BLaER1 (cell line): ENCODE measurements around the gene INO80.
"Not testable (repeated sequence)": the region's sequence is repeated elsewhere in the genome, so short reads cannot be mapped to it uniquely, and the experiment has no call there.

Experiments
- H3K27ac ChIP-seq: shearing (Covaris generic); formaldehyde crosslinking; 2 replicates; pipeline ENCODE4 v1.8.1; 2022
- H3K27me3 ChIP-seq: shearing (Covaris generic); formaldehyde crosslinking; 2 replicates; pipeline ENCODE4 v1.8.1; 2022
- H3K36me3 ChIP-seq: shearing (Covaris generic); formaldehyde crosslinking; 2 replicates; pipeline ENCODE4 v1.8.1; 2022
- H3K4me1 ChIP-seq: shearing (Covaris generic); formaldehyde crosslinking; 2 replicates; pipeline ENCODE4 v1.8.1; 2022
- H3K4me2 ChIP-seq: shearing (Covaris generic); formaldehyde crosslinking; 2 replicates; pipeline ENCODE4 v1.8.1; 2022
- H3K4me3 ChIP-seq: shearing (Covaris generic); formaldehyde crosslinking; 2 replicates; pipeline ENCODE4 v1.8.1; 2022
- H3K9ac ChIP-seq: shearing (Covaris generic); formaldehyde crosslinking; 2 replicates; pipeline ENCODE4 v1.8.1; 2022
- H3K9me3 ChIP-seq: shearing (Covaris generic); formaldehyde crosslinking; 2 replicates; pipeline ENCODE4 v1.8.1; 2022
- H4K20me1 ChIP-seq: shearing (Covaris generic); formaldehyde crosslinking; 2 replicates; pipeline ENCODE4 v1.8.1; 2022
- Cebpa-rat ChIP-seq: shearing (Covaris generic); IDR thresholded peaks from 2 replicates; pipeline ENCODE4 v1.8.1; 2022

The INO80 gene

DNA sequence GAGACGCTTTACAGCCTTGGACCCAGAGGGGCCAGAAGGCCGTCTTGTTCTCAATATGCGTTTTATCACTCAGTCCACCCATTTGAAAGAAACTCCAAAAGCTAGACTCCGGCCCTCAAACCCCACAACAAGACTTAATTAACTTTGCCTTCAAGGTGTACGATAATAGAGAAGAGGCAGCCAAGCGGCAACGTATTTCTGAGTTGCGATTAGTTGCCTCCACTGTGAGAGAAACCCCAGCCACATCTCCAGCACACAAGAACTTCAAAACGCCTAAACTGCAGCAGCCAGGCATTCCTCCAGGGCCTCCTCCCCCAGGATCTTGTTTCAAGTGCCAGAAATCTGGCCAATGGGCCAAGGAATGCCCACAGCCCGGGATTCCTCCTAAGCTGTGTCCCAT lies 17.4 kb upstream of the INO80 start:
- Histone ChIP-seq H3K4me3 (no peak overlapping the region), H3K9ac (no peak overlapping the region), H4K20me1 (no peaks in the 10 kb centered on the region), H3K36me3 (no peaks in the 10 kb centered on the region), H3K27ac (no peak overlapping the region), H3K4me1 (no peaks in the 10 kb centered on the region), H3K9me3 (no peaks in the 10 kb centered on the region), H3K4me2 (no peak overlapping the region), H3K27me3 (no peaks in the 10 kb centered on the region)
- no peak for TF ChIP-seq Cebpa-rat

GRCh38 chr15:41132094-41132493 lies 16.0 kb upstream of the INO80 start:
- not testable (repeated sequence) for H3K4me3 ChIP-seq, H3K9me3 ChIP-seq, H3K27me3 ChIP-seq, H3K9ac ChIP-seq, H3K27ac ChIP-seq, H3K4me1 ChIP-seq, H4K20me1 ChIP-seq, H3K36me3 ChIP-seq, H3K4me2 ChIP-seq

DNA sequence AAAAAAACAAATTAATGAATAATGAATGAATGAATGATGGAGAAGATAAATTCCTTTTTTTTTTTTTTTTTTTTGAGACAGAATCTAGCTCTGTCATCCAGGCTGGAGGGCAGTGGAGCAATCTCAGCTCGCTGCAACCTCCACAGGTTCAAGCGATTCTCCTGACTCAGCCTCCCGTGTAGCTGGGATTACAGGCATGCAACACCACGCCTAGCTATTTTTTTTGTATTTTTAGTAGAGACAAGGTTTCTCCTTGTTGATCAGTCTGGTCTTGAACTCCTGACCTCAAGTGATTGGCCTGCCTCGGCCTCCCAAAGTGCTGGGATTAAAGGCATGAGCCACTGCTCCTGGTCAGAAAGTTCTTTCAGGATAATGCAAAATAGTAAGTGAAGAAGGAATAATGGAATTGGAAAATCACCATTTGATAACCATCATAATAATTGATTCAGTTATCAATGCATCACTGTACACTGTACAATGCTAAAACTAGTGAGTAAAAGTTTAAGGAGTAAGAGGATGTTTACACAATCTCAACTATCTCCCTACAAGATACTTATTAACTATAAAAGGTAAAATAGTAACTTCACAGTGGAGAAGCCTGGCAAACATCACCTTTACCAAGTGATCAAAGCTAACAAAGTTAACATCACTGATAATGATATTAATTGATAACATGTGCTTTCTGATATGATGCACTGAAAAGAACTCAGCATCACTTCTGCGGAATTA lies 12.3 kb upstream of the INO80 start:
- Histone ChIP-seq H3K4me3 (no peak overlapping the region), H3K4me2 (no peak overlapping the region), H3K36me3 (no peaks in the 10 kb centered on the region), H3K27ac (no peak overlapping the region), H3K9ac (no peak overlapping the region), H3K27me3 (no peaks in the 10 kb centered on the region), H3K9me3 (no peaks in the 10 kb centered on the region), H3K4me1 (no peaks in the 10 kb centered on the region), H4K20me1 (no peaks in the 10 kb centered on the region)
- TF ChIP-seq Cebpa-rat, result no peak

DNA sequence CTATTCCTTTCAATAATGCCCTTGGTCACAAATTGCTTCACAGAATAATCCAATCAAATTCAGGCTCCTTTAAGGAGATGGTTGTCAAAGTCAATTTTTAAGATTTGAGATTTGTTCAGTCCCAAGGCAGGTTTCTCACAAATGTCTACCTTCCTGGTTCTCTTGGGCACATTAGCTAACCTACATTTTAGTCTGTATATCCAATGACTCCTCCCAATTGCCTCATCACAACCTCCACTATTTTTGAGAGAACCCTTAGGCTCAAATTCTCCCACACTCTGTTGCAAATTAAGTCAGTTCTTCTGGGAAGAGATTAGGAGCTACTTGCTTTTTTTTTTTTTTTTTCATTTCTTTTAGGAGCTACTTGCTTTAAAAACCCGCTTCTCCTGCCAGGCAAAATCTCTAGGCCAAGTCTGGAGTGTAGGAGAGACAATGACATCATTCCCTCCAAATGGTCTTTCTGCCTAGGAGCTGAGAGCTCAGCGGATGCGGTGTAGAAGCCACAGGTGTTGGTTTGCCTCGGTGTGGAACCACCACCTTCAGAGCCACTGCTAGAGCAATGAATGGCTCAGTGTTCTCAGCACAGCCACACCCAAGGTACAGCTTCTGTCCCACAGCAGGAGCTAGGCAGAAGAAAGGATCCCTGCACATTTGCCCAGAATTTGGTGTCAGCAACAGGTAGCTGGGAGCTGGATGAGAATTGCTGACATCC lies 10.0 kb upstream of the INO80 start:
- Histone ChIP-seq H3K27ac (no peak overlapping the region), H4K20me1 (no peaks in the 10 kb centered on the region), H3K4me3 (no peak overlapping the region), H3K9me3 (no peaks in the 10 kb centered on the region), H3K27me3 (no peaks in the 10 kb centered on the region), H3K36me3 (no peaks in the 10 kb centered on the region), H3K4me2 (no peak overlapping the region), H3K9ac (no peak overlapping the region), H3K4me1 (no peaks in the 10 kb centered on the region)
- no peak for TF ChIP-seq Cebpa-rat

DNA sequence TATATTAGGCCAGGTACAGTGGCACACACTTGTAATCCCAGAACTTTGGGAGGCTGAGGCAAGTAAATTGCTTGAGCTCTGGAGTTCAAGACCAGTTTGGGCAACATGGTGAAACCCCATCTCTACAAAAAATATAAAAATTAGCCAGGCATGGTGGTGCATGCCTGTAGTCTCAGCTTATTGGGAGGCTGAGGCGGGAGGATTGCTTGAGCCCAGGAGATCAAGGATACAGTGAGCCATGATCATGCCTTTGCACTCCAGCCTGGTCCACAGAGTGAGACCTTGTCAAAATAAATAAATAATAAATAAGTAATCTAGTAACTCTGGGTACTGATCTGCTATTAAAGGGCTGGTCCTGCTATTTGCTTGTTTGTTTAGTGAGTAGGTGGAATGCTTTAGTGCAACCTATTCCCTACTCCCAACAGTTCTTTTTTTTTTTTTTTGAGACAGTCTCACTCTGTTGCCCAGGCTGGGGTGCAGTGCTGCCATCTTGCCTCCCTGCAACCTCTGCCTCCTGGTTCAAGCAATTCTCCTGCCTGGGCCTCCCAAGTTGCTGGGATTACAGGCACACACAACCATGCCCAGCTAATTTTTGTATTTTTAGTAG lies 9.1 kb upstream of the INO80 start:
- H3K27ac ChIP-seq, result no peak overlapping the region

DNA sequence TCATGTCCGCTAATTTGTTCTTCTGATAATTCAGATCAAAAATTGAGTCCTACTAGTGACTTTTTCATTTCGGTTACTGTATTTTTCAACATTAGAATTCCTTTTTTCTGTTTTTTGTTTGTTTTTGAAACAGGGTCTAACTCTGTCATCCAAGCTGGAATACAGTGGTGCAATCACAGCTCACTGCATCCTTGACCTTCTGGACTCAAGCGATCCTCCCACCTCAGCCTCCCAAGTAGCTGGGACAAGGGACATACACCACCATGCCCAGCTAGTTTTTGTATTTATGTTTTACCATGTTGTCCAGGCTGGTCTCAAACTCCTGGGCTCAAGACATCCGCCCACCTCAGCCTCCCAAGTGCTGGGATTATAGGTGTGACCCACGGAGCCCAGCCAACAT lies 8.0 kb upstream of the INO80 start:
- H3K27ac ChIP-seq, result no peak overlapping the region
- no peak overlapping the region for H3K4me2 ChIP-seq
- no peaks in the 10 kb centered on the region for H3K4me1 ChIP-seq
- no peaks in the 10 kb centered on the region for H3K9me3 ChIP-seq
- no peak overlapping the region for H3K9ac ChIP-seq
- no peak overlapping the region for H3K4me3 ChIP-seq
- no peak for TF ChIP-seq Cebpa-rat
- no peaks in the 10 kb centered on the region for H3K27me3 ChIP-seq
- H4K20me1 ChIP-seq, result no peaks in the 10 kb centered on the region
- H3K36me3 ChIP-seq, result no peaks in the 10 kb centered on the region

More for the DNA sequence above, 9.1 kb upstream of the INO80 start:
- Histone ChIP-seq H3K9ac (no peak overlapping the region), H3K36me3 (no peaks in the 10 kb centered on the region), H3K9me3 (no peaks in the 10 kb centered on the region), H4K20me1 (no peaks in the 10 kb centered on the region), H3K27me3 (no peaks in the 10 kb centered on the region), H3K4me1 (no peaks in the 10 kb centered on the region), H3K4me3 (no peak overlapping the region), H3K4me2 (no peak overlapping the region)
- TF ChIP-seq Cebpa-rat, result no peak

GRCh38 chr15:41122849-41123248 lies 6.8 kb upstream of the INO80 start:
- Histone ChIP-seq H3K4me3 (no peak overlapping the region), H3K9ac (no peak overlapping the region), H3K9me3 (no peaks in the 10 kb centered on the region), H3K27ac (no peak overlapping the region), H4K20me1 (no peaks in the 10 kb centered on the region), H3K36me3 (no peaks in the 10 kb centered on the region), H3K4me2 (no peak overlapping the region), H3K27me3 (no peaks in the 10 kb centered on the region), H3K4me1 (0 out of 2 replicates have a peak, but pooled peaks cover 6% of the 10 kb centered on the region)
- no peak for TF ChIP-seq Cebpa-rat

- H3K4me3 ChIP-seq, result no peak overlapping the region
- H3K4me2 ChIP-seq, result no peak overlapping the region
- H4K20me1 ChIP-seq, result no peaks in the 10 kb centered on the region
- H3K4me1 ChIP-seq, result peaks cover 12% of the 10 kb centered on the region
- TF ChIP-seq Cebpa-rat, result no peak
- no peaks in the 10 kb centered on the region for H3K36me3 ChIP-seq
- no peak overlapping the region for H3K9ac ChIP-seq
- no peak overlapping the region for H3K27ac ChIP-seq
- no peaks in the 10 kb centered on the region for H3K9me3 ChIP-seq
- no peaks in the 10 kb centered on the region for H3K27me3 ChIP-seq
These were observed 5.9 kb upstream of the INO80 start for GRCh38 chr15:41121951-41122350.

GRCh38 chr15:41116962-41117252 lies 827 bp upstream of the INO80 start:
- H3K9ac ChIP-seq, result peak overlapping the region; percentile 100
- H3K27me3 ChIP-seq, result no peaks in the 10 kb centered on the region
- no peaks in the 10 kb centered on the region for H3K9me3 ChIP-seq
- H3K4me1 ChIP-seq, result peaks cover 28% of the 10 kb centered on the region
- H3K4me3 ChIP-seq, result peak overlapping the region; percentile 95
- peak overlapping the region; percentile 90 for H3K4me2 ChIP-seq
- peaks cover 31% of the 10 kb centered on the region for H4K20me1 ChIP-seq
- no peak for TF ChIP-seq Cebpa-rat
- peak overlapping the region; percentile 100 for H3K27ac ChIP-seq
- peaks cover 21% of the 10 kb centered on the region for H3K36me3 ChIP-seq

GRCh38 chr15:41115652-41116115 lies 396 bp downstream of the INO80 start:
- Histone ChIP-seq H3K36me3 (peaks cover 32% of the 10 kb centered on the region), H3K27ac (peak overlapping the region; percentile 100), H3K9ac (peak overlapping the region; percentile 100), H3K4me3 (peak overlapping the region; percentile 95), H3K9me3 (no peaks in the 10 kb centered on the region), H3K27me3 (no peaks in the 10 kb centered on the region), H3K4me1 (peaks cover 28% of the 10 kb centered on the region), H3K4me2 (peak overlapping the region; percentile 74), H4K20me1 (peaks cover 44% of the 10 kb centered on the region)
- TF ChIP-seq Cebpa-rat, result no peak
